ENCODE data around the gene SUSD2.

DNA sequence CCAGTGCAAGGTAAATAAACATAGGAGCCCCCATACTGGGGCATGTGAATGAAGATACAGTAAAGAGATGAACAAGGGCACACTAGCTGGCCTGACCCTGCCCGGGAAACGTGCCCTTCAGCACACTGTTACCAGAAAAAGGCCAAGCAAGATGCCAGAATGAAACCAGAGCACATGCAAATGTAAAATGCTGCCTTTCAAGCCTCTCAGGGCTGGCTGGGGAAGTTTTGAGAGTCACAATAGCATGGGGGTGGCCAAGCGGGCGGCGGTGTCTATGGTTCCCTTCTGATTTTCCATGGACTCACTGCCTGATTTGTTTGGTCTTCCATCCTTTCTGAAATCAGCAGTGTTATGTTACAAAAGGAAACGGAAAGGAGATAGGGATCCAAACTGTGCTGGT, 18.9 kb upstream of the SUSD2 start:
- TF ChIP-seq, protein P1, sequence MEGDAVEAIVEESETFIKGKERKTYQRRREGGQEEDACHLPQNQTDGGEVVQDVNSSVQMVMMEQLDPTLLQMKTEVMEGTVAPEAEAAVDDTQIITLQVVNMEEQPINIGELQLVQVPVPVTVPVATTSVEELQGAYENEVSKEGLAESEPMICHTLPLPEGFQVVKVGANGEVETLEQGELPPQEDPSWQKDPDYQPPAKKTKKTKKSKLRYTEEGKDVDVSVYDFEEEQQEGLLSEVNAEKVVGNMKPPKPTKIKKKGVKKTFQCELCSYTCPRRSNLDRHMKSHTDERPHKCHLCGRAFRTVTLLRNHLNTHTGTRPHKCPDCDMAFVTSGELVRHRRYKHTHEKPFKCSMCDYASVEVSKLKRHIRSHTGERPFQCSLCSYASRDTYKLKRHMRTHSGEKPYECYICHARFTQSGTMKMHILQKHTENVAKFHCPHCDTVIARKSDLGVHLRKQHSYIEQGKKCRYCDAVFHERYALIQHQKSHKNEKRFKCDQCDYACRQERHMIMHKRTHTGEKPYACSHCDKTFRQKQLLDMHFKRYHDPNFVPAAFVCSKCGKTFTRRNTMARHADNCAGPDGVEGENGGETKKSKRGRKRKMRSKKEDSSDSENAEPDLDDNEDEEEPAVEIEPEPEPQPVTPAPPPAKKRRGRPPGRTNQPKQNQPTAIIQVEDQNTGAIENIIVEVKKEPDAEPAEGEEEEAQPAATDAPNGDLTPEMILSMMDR (IDR thresholded peaks at IDR 0.05) = no peak
- no peak for TF ChIP-seq POLR2A (IDR thresholded peaks at IDR 0.05)
